CD1c-positive myeloid dendritic cell (primary cell): ENCODE results near the gene S100P.
"Not testable (repeated sequence)": the region's sequence is repeated elsewhere in the genome, so short reads cannot be mapped to it uniquely, and the experiment has no call there.

Experiments
- DNase-seq: peaks from one replicate; pipeline ENCODE4 v3.0.0-alpha.2; 2016; ENCODE audit errors: extremely low spot score

Gene S100P

GRCh38 chr4:6693231-6694176 lies at the start of gene S100P:
Gene S100P (plus strand): TSS chr4:6693878. CDS start chr4:6693933, 55 bp downstream.
- no peak for DNase-seq

DNA sequence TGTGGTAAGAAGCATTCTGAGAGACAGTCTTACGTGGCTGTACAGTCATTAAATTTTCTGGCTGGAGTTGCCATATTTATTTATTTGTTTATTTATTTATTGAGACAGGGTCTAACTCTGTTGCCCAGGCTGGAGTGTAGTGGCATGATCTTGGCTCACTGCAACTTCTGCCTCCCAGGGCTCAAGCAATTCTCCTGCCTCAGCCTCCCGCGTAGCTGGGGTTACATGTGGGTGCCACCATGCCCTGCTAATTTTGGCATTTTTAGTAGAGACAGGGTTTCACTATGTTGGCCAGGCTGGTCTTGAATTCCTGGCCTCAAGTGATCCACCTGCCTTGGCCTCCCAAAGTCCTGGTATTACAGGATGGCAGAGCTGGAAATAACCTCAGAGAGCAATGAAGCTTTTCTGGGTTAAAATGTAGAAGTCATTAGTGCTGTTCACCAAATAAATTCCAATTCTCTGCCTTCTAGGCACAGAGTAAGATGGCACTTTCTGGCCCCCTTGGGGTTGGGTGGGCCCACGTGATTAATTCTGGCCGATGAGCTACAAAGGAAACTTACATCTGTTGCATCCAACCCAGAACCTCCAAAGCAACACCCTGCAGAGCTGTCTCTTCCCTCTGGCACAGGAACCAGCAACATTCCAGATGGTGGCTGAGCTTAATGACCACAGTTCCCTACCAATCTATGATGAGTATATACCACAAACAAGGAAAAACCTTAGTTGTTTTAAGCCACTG lies 48.7 kb upstream of the S100P start:
- DNase-seq: no peak

DNA sequence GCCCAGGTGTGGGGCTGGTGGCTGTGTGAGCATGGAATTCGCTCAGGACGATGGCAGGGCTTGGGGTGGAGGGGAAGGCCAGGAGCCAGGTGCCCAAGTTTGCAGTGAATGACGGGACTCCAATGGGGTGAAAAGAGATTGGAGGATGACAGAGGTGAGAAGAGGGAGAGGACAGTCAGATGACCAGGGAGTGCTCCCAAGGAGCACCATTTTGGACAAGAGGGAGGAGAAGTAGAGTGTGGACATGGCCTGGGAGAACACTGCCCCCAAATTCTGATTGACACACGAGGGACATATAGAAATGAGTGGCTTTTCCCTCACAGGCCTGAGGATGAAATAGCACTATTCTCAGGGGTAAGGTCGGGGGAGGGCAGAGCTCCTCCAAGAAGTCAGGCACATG lies 46.5 kb upstream of the S100P start:
- no peak for DNase-seq

- no peak for DNase-seq
These were observed 46.0 kb upstream of the S100P start for GRCh38 chr4:6647582-6648230.

GRCh38 chr4:6649216-6649615 lies 44.5 kb upstream of the S100P start:
- no peak for DNase-seq

- DNase-seq: not testable (repeated sequence)
These were observed 39.5 kb upstream of the S100P start for GRCh38 chr4:6654211-6654610.

- DNase-seq: not testable (repeated sequence)
These were observed 38.4 kb upstream of the S100P start for GRCh38 chr4:6655291-6655690.

DNA sequence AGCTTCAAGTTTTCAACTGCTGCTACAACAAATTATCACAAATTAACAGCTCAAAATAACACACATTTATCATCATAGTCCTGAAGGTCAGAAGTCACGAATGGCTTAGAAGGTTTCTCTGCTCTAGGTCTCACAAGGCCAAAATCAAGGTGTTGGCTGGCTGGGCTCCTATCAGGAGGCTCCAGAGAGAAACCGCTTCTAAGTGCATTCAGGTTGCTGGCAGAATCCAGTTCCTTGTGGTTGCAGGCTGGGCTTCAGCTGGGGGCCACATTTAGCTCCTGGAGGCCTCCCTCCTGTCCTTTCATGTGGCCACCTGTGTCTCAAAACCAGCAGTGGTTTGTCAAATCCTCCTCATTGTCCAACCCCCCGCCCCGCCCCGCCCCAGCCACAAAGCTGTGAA lies 37.8 kb upstream of the S100P start:
- DNase-seq: no peak

DNA sequence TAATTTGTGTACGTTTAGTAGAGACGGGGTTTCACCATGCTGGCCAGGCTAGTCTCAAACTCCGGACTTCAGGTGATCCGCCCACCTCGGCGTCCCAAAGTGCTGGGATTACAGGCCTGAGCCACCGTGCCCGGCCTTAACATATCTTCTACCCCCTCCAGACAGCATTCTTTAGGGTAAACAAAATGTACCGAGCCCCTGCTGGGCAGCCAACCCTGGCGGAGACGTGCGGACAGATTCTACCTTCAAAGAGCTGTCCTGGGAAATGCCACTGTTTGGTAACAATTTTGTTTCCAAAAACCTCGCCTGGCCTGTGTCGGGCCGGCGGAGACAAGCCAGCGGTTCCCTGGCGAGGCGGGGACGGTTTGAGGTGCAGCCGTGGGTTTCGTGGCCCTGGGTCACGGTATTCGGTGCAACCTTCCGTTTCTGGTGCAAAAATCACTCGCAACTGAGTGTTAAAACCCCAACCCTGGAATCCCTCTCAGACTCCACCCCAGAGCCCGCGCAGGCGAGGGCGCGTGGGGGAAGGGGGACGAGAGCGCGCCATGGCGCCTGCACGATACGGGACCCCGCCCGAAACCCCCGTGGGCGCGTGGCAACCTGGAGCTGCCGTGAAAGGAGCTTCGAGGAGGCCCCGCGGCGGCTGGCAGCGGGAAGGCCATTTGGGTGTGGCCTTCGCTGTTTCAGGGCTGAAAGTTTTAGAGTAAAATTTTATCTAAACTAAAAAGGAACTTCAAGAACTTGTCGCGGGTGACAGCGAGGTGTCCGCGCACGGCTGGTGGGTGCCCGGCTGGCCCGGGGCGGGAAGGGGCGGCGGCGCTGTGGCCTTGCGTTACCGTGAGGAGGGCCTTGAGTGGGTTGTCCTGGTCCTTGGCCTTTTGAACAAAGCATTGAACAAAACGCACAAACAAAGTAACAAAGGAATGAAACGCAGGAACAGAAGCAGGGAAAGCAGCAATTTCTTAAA lies 36.2 kb upstream of the S100P start:
- DNase-seq: no peak

- DNase-seq: no peak
These were observed 35.5 kb upstream of the S100P start for GRCh38 chr4:6658209-6658595.

GRCh38 chr4:6658597-6659075 lies 35.0 kb upstream of the S100P start:
- DNase-seq: peak; percentile 51

- DNase-seq: no peak
These were observed 33.8 kb upstream of the S100P start for GRCh38 chr4:6659897-6660296.

GRCh38 chr4:6660430-6660829 lies 33.2 kb upstream of the S100P start:
- no peak for DNase-seq

GRCh38 chr4:6662591-6662990 lies 31.1 kb upstream of the S100P start:
- DNase-seq: no peak

DNA sequence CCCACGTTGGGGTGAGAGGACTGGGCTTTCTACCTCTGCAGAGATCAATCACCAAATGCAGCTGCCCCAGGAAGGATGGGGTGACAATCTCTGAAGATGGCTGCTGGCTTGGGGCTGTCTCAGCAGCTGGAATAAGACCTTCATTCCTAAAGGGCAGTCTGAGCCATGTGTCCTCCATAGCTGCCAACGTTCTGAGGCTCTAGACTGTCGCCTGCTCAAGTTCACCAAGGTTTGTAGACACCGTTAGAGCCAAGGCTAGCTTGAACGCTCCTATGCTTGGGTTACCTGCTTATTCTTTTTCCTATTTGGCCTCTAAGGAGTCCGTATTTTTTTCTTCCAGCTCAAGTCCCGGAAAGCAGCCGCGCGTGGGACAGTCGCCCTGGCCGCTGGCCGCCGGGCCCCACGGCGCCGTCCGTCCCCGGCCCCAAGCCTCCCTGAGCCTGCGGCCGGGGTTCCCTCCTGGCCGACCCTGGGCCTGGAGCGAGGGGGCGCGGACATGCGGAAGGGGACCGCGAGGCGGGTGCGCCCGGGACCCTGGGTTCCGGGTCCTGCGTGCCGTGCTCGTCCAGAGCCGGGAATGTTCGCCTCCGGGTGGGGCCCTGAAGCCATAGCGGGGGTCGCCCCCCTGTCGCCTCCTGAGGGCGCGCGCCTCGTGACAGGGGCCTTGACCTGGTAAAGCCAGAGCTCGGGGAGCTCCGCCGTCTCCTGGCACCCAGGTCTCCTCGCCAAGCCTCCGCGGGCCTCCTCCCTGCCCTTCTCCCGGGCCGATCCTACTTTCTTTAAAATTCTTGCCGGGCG lies 29.9 kb upstream of the S100P start:
- DNase-seq: no peak

DNA sequence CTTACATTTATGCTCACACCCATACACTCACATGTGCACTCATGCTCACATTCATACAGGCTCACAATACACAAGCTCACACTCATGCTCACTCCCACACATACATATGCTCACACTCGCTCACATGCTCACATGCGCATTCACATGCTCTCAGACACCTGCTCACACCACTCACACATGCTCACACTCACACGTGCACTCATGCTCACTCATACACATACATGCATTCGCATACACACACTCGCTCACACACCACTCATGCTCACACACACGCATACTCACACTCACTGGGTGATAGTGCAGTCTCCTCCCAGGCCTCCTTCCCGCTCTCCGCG lies 28.4 kb upstream of the S100P start:
- DNase-seq: no peak

- no peak for DNase-seq
These were observed 25.3 kb upstream of the S100P start for GRCh38 chr4:6668391-6668790.

GRCh38 chr4:6671648-6672047 lies 22.0 kb upstream of the S100P start:
- no peak for DNase-seq

DNA sequence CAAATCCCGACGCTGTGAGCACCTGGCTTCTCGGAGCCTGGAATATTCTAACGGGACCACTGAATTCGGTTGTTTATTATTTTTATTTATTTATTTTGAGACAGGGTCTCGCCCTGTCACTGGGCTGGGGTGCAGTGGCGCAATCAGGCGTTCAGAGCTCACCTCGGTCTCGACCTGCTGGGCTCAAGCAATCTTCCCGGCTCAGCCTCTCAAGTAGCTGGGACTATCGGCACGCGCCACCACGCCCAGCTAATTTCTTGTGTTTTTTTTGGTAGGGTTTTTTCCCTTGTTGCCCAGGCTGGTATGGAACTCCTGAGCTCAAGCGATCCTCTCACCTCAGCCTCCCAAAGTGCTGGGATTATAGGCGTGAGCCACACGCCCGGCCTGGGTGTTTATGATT lies 21.5 kb upstream of the S100P start:
- DNase-seq: no peak

GRCh38 chr4:6672541-6673190 lies 21.0 kb upstream of the S100P start:
- DNase-seq: not testable (repeated sequence)
